ENCODE measurements around the gene IRS1. TPM values are rescaled to one million over a fixed set of nuclear protein-coding genes. Genes with fewer than 3 reads are reported as not detected.

The IRS1 gene
- polyA plus RNA-seq, 4 donors: 13.0 to 16.0 (median 13.8) TPM

- DNase-seq (ENCODE audit: low read depth in 4 of 4, low spot score in 3 of 4): no peak
Observed at GRCh38 chr2:226698671-226699070, 100.9 kb downstream of the IRS1 start.

- no peak for DNase-seq (ENCODE audit: low read depth in 4 of 4, low spot score in 3 of 4)
Observed at GRCh38 chr2:226694586-226695284, 104.9 kb downstream of the IRS1 start.

GRCh38 chr2:226694149-226694548, 105.5 kb downstream of the IRS1 start:
- DNase-seq (ENCODE audit: low read depth in 4 of 4, low spot score in 3 of 4): no peak

GRCh38 chr2:226693521-226693920, 106.1 kb downstream of the IRS1 start:
- DNase-seq (ENCODE audit: low read depth in 4 of 4, low spot score in 3 of 4): no peak

GRCh38 chr2:226692521-226693126, 107.0 kb downstream of the IRS1 start:
- DNase-seq (ENCODE audit: low read depth in 4 of 4, low spot score in 3 of 4): no peak

GRCh38 chr2:226691255-226691654, 108.4 kb downstream of the IRS1 start:
- DNase-seq (ENCODE audit: low read depth in 4 of 4, low spot score in 3 of 4): no peak

GRCh38 chr2:226690461-226691024, 109.1 kb downstream of the IRS1 start:
- peak; percentile 35 to 44 (median 39) for DNase-seq (ENCODE audit: low read depth in 4 of 4, low spot score in 3 of 4)

GRCh38 chr2:226687641-226688253, 111.9 kb downstream of the IRS1 start:
- DNase-seq (ENCODE audit: low read depth in 4 of 4, low spot score in 3 of 4): no peak

GRCh38 chr2:226684563-226684959, 115.1 kb downstream of the IRS1 start:
- DNase-seq (ENCODE audit: low read depth in 4 of 4, low spot score in 3 of 4): no peak

- DNase-seq (ENCODE audit: low read depth in 4 of 4, low spot score in 3 of 4): no peak
Observed at GRCh38 chr2:226683944-226684562, 115.6 kb downstream of the IRS1 start.

- no peak for DNase-seq (ENCODE audit: low read depth in 4 of 4, low spot score in 3 of 4)
Observed at GRCh38 chr2:226683196-226683595, 116.4 kb downstream of the IRS1 start.

Other genes with a start within 250 kb of the IRS1 start
- gene RHBDD1, start 36.2 kb upstream of the IRS1 start, polyA plus RNA-seq (ENCODE audit: insufficient read length in 4 of 4): 10 to 100 TPM; 22.9 to 34.1 (median 25.5) TPM

Measured in left renal pelvis (tissue), 4 donors.